NCI-H146 treated with DMSO at 0.1 percent for 48 hours (cell line): ENCODE data around the gene SH2D4B.

Source experiments
- DNase-seq: peaks from one replicate; lab custom pipeline; 2025; ENCODE audit not compliant: unreplicated experiment; lab: John Stamatoyannopoulos, UW

SH2D4B gene

GRCh38 chr10:80674809-80675208 lies 137.1 kb downstream of the SH2D4B start:
- DNase-seq = no peak

DNA sequence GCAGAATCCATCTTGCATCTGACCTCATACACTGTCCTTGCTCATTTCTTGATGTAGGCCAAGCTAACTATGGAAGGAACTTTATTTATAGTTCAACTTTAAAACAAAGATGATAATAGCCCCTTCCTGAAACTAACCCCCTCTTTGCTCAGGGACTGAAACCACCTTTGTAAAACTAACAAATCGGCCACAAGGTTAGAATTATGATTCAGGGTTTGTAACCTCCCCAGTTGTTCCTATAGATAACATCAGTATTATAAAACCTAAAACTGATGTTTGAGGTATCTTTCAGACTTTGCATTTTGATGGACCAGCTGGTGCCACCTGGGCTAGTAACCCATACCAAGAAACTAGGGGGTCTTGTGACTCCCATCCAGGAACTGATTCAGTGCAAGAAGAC lies 143.4 kb downstream of the SH2D4B start:
- no peak for DNase-seq

- no peak for DNase-seq
Measured at GRCh38 chr10:80684259-80684658, 146.6 kb downstream of the SH2D4B start.

- DNase-seq = no peak
Measured at GRCh38 chr10:80685355-80685754, 147.7 kb downstream of the SH2D4B start.

- DNase-seq = no peak
Measured at GRCh38 chr10:80686734-80687475, 149.2 kb downstream of the SH2D4B start.

- no peak for DNase-seq
Measured at GRCh38 chr10:80687476-80687789, 149.7 kb downstream of the SH2D4B start.

DNA sequence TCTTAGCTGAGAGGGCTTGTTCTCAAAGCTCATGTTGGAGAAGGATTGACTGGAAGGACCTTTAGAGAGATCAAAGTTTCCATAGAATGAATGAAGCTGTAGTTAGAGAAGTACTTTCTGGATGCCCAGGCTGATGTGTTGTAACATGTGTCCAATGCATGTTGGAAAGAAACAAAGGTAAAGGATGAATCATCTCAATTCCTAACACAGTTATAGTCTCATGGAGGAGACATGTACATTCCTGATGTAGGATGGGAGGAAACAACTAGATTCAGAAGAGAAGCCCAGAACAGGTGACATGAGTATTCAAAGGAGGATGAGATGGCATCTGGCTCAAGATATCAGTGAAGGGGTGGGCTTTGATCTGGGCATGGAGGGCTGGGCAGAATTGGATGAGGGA lies 152.7 kb downstream of the SH2D4B start:
- DNase-seq = no peak

DNA sequence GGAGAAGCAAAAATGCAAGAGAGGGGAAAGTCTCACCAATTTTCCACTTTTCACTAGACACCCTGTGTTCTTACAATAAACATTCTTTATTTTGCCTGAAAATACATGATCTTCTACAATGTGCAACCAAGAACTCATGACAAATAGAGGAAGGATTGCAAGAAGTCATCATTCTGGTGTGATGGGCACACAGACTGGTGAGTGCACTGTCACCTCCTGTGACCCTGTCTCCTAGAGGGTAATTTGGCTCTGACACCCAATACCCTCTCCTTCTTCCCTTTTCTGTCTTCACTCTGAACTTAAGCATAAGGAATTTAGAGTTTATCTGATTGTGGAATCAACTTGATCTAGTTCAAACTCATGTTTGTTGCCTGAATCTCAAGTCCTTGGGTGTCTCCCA lies 153.7 kb downstream of the SH2D4B start:
- DNase-seq = no peak

- no peak for DNase-seq
Measured at GRCh38 chr10:80693565-80693964, 155.9 kb downstream of the SH2D4B start.

DNA sequence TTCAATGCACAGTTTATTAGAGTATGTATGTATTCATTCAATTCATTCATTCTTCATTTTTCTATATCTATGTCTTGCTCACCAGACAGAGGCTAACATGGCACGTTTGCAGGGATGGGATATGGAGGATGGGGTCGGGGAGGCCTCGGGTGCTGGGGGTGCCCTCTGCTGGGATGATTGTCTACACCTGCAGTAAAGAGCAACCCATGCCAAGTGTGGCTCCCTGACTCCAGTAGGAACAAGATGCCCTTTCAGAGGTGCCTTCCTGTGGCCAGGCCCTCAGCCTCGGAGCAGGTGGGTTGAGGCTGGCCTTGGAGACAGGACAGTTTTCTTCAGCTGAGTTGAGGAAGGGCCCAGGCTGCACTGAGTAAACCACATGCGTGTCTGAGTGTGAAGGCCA lies 157.2 kb downstream of the SH2D4B start:
- DNase-seq = no peak
